ENCODE data around the gene NOLC1.
A peak's percentile ranks its signal among the peaks of the same experiment; 100 is the strongest.

The NOLC1 gene

DNA sequence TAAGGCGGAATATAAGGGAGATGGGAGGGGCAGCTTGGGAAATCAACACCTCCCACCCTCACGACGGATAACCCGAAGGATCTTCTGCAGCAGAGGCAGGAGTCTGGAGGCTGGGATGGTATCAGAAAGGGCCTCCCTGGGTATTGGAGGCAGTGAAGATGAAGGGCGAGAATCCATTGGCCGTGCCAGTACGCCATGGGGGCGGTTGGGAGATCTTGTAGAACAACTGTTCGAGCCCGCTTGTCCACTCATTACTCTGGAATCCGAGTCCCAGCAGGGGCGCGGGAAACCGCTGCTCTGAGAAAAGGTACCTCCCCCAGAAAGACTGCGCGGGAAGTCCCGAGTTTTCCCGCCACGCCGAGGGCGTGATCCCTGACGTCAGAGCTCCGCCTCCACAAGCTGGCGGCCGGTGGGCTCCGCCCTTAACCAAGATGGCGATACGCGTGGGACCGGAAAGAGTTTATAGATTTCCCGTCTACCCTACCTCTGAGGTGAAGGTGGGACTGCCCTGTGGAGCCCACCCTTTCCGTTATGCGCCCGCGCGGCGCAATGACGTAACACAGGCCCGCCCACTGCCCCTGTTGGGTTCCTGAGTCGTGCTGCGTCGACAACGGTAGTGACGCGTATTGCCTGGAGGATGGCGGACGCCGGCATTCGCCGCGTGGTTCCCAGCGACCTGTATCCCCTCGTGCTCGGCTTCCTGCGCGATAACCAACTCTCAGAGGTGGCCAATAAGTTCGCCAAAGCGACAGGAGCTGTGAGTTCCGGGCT, at the start of gene NOLC1:
Gene NOLC1 (plus strand): TSS at position 616 of the 771 bp plus-strand sequence. CDS start 22 bp downstream, at position 638.
- Histone ChIP-seq H3K9me3 (no peaks in the 10 kb centered on the region), H4K20me1 (peaks cover 55% of the 10 kb centered on the region), H3K36me3 (peaks cover 74% of the 10 kb centered on the region), H3K4me1 (peaks cover 26% of the 10 kb centered on the region), H3K9ac (peak within 1 kb of the TSS; percentile 96), H3K4me3 (peak within 1 kb of the TSS; percentile 88), H3K27me3 (no peaks in the 10 kb centered on the region), H3K4me2 (peak within 1 kb of the TSS; percentile 87), H3K27ac (peak within 1 kb of the TSS; percentile 95)
- TF ChIP-seq Cebpa-rat (IDR thresholded peaks at IDR 0.05): peak; percentile 59; the same call in 1 of the 2 replicates

DNA sequence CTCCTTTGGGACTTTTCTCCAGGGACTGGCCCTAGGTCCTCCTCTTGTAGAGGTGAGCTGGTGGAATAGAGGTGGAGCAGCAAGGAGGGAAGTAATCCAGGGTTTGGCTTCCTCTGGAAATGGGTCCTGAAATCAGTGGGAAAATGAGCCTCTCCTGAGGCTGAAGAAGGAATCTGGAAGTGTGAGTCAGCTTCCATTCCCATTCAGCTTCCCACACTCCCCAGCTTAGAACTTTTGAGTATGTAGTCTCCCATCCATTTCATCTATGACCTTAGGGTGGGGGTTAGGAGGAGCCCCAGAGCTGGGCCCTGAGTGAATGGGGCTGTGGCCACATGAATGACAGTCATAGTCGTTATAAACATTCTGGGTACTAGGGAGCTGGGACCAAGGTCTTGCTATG, 49.8 kb upstream of the NOLC1 start:
- H3K27ac ChIP-seq: no peak overlapping the region
- H3K4me1 ChIP-seq: peaks cover 31% of the 10 kb centered on the region
- no peak overlapping the region for H3K4me2 ChIP-seq
- H3K9me3 ChIP-seq: no peaks in the 10 kb centered on the region
- peaks cover 32% of the 10 kb centered on the region for H4K20me1 ChIP-seq
- no peak overlapping the region for H3K9ac ChIP-seq
- H3K36me3 ChIP-seq: peaks cover 61% of the 10 kb centered on the region
- H3K27me3 ChIP-seq: no peaks in the 10 kb centered on the region
- H3K4me3 ChIP-seq: no peak overlapping the region
- no peak for TF ChIP-seq Cebpa-rat (IDR thresholded peaks at IDR 0.05)

DNA sequence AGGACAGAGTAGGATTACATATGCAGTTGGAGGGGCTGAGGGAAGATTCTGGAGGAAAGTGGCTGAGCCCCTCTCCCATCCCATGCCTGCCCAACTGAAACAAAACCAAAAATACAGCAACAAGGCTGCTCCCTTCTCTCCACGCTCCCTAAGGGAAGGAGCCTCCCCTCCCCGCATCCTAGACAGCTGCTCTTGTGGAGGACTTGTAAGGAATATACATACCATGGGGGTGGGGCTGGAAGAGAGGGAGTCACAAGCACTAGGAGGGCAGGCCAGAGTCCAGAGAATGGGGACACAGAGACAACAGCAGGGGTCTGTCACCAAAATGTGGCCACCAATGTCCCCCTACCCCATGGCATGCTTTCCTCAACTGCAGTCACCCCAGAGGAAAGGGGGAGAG, 45.2 kb upstream of the NOLC1 start:
- H3K36me3 ChIP-seq: peaks cover 94% of the 10 kb centered on the region
- TF ChIP-seq Cebpa-rat (IDR thresholded peaks at IDR 0.05): no peak
- H4K20me1 ChIP-seq: peaks cover 77% of the 10 kb centered on the region

DNA sequence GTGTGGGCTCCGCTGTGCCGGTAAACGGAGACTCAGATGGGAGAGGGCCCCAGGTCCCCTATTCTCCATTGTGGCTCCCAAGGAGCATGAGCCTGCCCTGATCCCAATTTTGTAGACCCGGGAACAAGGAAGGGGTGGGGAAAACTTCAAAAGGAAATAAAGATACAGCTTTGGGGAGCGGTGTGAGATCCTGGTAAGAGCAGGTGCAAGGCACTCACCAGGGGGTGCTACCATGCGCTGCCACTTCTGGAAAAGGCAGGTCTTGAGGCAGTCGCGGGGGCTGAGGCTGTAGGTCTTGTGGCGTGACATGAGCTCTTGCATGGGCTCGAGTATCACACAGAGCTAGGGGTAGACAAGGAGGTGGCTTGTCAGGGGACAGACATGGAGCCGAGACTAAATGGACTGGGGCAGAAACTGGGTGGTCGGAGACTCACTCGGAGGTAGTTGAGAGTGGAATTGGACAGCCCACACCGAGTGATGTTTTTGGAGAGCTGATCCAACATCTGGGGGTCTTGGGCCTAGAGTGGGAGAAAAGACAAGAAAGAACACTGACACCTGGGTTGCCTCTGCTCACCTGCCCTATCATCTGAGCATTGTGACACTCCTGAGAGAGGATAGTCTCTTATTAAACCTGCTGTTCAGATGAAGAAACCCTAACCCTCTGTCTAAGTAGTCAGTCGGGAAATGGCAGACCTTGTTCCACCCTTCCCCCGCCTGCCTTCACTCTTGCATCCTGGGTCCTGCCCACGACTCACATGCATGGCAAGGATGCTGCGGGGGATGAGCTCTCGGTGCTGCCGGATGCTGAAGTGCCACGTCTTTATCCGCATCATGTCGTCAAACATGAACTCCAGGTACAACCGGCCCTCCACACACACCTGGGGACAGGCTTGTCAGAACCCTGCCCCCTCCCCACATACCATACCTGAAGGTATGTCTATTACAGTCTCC, 42.7 kb upstream of the NOLC1 start:
- peaks cover 76% of the 10 kb centered on the region for H3K36me3 ChIP-seq
- no peak overlapping the region for H3K4me3 ChIP-seq
- 0 out of 2 replicates have a peak overlapping the region, but pooled peaks have one; percentile 52 for H3K4me2 ChIP-seq
- peaks cover 76% of the 10 kb centered on the region for H3K4me1 ChIP-seq
- TF ChIP-seq Cebpa-rat (IDR thresholded peaks at IDR 0.05): no peak
- no peak overlapping the region for H3K9ac ChIP-seq
- no peaks in the 10 kb centered on the region for H3K9me3 ChIP-seq
- no peaks in the 10 kb centered on the region for H3K27me3 ChIP-seq
- peaks cover 99% of the 10 kb centered on the region for H4K20me1 ChIP-seq
- H3K27ac ChIP-seq: no peak overlapping the region

More for the DNA sequence above, 45.2 kb upstream of the NOLC1 start:
- Histone ChIP-seq H3K4me1 (peaks cover 58% of the 10 kb centered on the region), H3K27me3 (no peaks in the 10 kb centered on the region), H3K27ac (0 out of 2 replicates have a peak overlapping the region, but pooled peaks have one; percentile 18), H3K9ac (no peak overlapping the region), H3K9me3 (no peaks in the 10 kb centered on the region), H3K4me3 (no peak overlapping the region), H3K4me2 (0 out of 2 replicates have a peak overlapping the region, but pooled peaks have one; percentile 52)

DNA sequence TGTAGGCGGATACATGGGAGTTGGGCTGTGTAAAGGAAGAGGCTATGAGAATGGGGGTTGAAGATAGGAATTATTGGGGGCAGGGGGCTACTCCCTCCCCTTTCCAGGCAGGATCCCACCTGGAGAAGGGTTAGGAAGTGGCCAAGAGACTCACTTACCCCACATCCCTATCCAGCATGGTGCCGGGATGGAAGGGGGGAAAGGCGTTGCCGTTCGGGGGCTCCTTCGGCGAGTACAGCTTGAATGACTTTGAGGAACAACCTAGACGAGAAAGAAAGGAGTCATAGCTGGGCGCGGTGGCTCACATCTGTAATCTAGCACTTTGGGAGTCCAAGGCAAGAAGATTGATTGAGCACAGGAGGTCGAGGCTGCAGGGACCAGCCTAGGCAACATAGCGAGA, 40.9 kb upstream of the NOLC1 start:
- TF ChIP-seq Cebpa-rat (IDR thresholded peaks at IDR 0.05): no peak
- peaks cover 92% of the 10 kb centered on the region for H4K20me1 ChIP-seq
- H3K9ac ChIP-seq: no peak overlapping the region
- H3K9me3 ChIP-seq: no peaks in the 10 kb centered on the region
- H3K4me3 ChIP-seq: no peak overlapping the region
- H3K27me3 ChIP-seq: no peaks in the 10 kb centered on the region
- H3K4me2 ChIP-seq: no peak overlapping the region
- no peak overlapping the region for H3K27ac ChIP-seq
- H3K36me3 ChIP-seq: peaks cover 61% of the 10 kb centered on the region
- H3K4me1 ChIP-seq: peaks cover 71% of the 10 kb centered on the region

DNA sequence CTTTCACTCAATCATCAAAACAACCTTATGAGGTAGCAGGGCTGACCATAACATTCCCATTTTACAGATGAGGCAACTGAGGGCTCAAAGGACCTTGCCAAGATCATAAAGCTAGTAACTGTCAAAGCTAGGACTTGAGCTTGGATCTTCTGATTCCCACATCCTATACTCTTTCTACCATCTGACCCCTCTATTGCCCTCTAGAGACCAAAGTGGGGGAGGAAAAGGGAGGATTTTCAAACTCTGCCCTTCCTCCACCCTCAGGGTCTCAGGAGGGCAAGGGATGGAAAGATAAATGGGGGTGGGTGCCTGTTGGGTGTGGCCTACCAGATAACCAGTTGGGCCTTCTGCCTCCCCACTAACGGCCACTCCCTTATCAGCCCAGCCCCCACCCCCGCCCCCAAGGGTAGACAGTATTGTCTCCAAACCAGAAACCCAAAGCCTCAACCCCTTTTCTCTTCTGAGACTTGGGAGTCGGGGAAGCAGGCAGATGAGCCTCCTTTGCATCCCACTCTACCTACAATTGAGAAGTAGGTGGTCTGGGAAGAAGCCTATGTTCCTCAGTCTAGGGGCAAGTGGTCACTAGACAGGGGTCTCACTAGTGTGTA, 39.9 kb upstream of the NOLC1 start:
- no peaks in the 10 kb centered on the region for H3K9me3 ChIP-seq
- no peaks in the 10 kb centered on the region for H3K27me3 ChIP-seq
- peaks cover 72% of the 10 kb centered on the region for H3K4me1 ChIP-seq
- H3K9ac ChIP-seq: peak overlapping the region; percentile 99; the same call in 1 of the 2 replicates
- H3K4me2 ChIP-seq: peak overlapping the region; percentile 99
- no peak for TF ChIP-seq Cebpa-rat (IDR thresholded peaks at IDR 0.05)
- peak overlapping the region; percentile 83 for H3K4me3 ChIP-seq
- peaks cover 91% of the 10 kb centered on the region for H4K20me1 ChIP-seq
- H3K36me3 ChIP-seq: peaks cover 50% of the 10 kb centered on the region
- no peak overlapping the region; the same call in 1 of the 2 replicates for H3K27ac ChIP-seq

DNA sequence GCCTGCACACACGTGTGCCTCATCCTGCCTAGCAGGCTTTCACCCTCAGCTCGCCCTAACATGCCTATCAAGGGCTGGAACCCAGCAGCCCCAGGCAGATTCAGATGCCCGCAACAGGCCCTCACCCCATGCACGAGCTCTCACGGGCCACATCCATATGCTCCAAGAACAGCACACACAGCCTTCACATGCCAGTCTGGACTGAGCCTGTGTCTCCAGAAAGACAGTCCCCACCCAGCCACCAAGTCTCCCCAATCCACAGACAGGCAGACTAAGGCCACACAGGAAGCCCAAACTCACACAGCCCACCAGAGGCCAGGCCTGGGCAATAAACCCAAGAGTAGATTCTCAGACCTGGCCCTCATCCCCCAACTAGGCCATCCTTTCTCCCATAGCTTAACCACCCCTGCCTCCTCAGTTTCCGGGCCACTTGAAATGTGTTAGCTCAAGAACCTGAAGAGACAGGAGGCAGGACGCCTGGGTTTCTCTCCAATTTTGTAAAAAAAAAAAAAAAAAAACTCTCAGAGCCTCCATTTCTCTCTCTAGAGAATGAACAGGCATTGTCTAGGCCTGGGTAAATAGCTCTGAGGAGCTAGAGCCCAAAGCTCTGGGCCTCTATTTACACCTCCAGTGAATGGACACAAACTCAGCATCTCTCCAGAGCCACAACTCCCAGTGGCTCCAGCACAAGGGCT, 38.8 kb upstream of the NOLC1 start:
- peaks cover 82% of the 10 kb centered on the region for H4K20me1 ChIP-seq
- peak overlapping the region; percentile 85 for H3K27ac ChIP-seq
- H3K27me3 ChIP-seq: no peaks in the 10 kb centered on the region
- no peaks in the 10 kb centered on the region for H3K9me3 ChIP-seq
- peak overlapping the region; percentile 99 for H3K4me2 ChIP-seq
- peaks cover 39% of the 10 kb centered on the region for H3K36me3 ChIP-seq
- peak overlapping the region; percentile 99 for H3K9ac ChIP-seq
- peaks cover 72% of the 10 kb centered on the region for H3K4me1 ChIP-seq
- H3K4me3 ChIP-seq: peak overlapping the region; percentile 83
- TF ChIP-seq Cebpa-rat (IDR thresholded peaks at IDR 0.05): no peak

DNA sequence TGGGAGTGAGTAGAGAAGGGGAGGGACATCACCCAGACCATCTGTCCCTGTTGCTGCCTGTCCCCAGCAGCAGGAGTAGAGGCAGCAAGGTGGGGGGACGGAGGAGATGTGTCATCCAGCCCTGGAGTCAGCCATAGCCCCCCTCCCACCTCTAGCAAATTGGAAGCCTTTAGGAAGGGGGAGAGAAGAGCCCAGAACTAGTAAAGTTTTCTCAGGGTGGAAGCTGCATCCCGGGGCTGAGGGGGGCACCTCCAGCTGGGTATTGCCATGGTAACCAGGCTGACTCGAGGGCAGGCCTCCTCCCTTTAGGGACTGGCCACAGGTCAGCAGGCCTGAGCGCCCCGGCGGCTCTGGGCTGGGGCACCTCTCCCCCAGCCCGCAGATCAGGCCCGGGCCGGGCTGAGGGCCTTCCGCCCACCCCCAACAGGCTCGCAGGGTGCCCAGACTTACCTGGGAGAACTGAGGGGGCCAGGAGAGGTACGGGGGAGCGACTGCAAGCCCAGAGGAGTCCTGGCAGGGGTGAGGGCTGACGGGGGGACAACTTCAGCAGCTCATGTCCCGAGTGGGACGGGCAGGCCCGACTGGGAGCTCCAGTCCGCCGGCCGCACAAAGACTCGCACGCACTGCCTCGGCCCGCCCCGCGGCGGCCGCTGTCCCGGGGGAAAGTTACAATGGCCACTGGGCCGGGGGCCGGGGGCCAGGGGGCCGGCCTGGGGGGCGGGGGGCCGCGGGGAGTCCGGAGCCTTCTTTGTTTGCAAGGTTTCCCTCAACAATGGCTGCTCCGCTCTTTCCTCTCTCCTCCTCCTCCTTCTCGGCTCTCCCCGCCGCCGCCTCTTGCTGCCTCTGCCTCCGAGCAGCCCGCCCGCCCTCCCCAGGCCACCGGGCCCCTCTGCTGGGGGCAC, 38.0 kb upstream of the NOLC1 start:
- peaks cover 31% of the 10 kb centered on the region for H3K36me3 ChIP-seq
- H3K9me3 ChIP-seq: no peaks in the 10 kb centered on the region
- peak overlapping the region; percentile 99 for H3K9ac ChIP-seq
- peak overlapping the region; percentile 83 for H3K4me3 ChIP-seq
- H4K20me1 ChIP-seq: peaks cover 74% of the 10 kb centered on the region
- peak overlapping the region; percentile 99 for H3K4me2 ChIP-seq
- peak overlapping the region; percentile 99 for H3K27ac ChIP-seq
- no peaks in the 10 kb centered on the region for H3K27me3 ChIP-seq
- peaks cover 71% of the 10 kb centered on the region for H3K4me1 ChIP-seq
- no peak for TF ChIP-seq Cebpa-rat (IDR thresholded peaks at IDR 0.05)

All from BLaER1 (cell line).